Mesenteric fat pad (tissue), 1 donor: Measurements from ENCODE around the gene USP10. TPM values are rescaled to one million over a fixed set of nuclear protein-coding genes. Genes with fewer than 3 reads are reported as not detected.

Source experiments
- DNase-seq: peaks from one replicate; pipeline ENCODE4 v3.0.0-alpha.2; 2020; ENCODE audit warnings: low spot score
- total RNA-seq: library from RNA; stranded (reverse); fragmentation: NEBNext Ultra II Directional; extraction: Animal tissue kit (Norgen Biotek cat#: 25700); gene quantifications from one replicate; pipeline ENCODE4 v1.2.1, GENCODE V29; 2021
- donor health status: DM: yes; HTN: yes; CAD: no.

Gene USP10
- total RNA-seq, 1 donor from 2014 or later, result 86.0 TPM

- no peak for DNase-seq
These were observed 50.8 kb downstream of the USP10 start for GRCh38 chr16:84750575-84750974.

- no peak for DNase-seq
These were observed 51.4 kb downstream of the USP10 start for GRCh38 chr16:84751241-84751640.

- no peak for DNase-seq
These were observed 52.1 kb downstream of the USP10 start for GRCh38 chr16:84751947-84752346.

GRCh38 chr16:84752600-84752999 lies 52.8 kb downstream of the USP10 start:
- no peak for DNase-seq

- DNase-seq, result no peak
These were observed 53.9 kb downstream of the USP10 start for GRCh38 chr16:84753412-84754326.

GRCh38 chr16:84754353-84754856 lies 54.6 kb downstream of the USP10 start:
- DNase-seq, result no peak

- DNase-seq, result no peak
These were observed 55.3 kb downstream of the USP10 start for GRCh38 chr16:84754956-84755672.

- no peak for DNase-seq
These were observed 57.0 kb downstream of the USP10 start for GRCh38 chr16:84756830-84757229.

- no peak for DNase-seq
These were observed 58.8 kb downstream of the USP10 start for GRCh38 chr16:84758627-84759026.

- DNase-seq, result no peak
These were observed 59.3 kb downstream of the USP10 start for GRCh38 chr16:84759061-84759460.

GRCh38 chr16:84759906-84760305 lies 60.1 kb downstream of the USP10 start:
- DNase-seq, result no peak

- DNase-seq, result no peak
These were observed 61.9 kb downstream of the USP10 start for GRCh38 chr16:84761448-84762368.

GRCh38 chr16:84763164-84763563 lies 63.4 kb downstream of the USP10 start:
- no peak for DNase-seq

- no peak for DNase-seq
These were observed 63.8 kb downstream of the USP10 start for GRCh38 chr16:84763629-84764028.

GRCh38 chr16:84764970-84765369 lies 65.2 kb downstream of the USP10 start:
- no peak for DNase-seq

- DNase-seq, result no peak
These were observed 66.1 kb downstream of the USP10 start for GRCh38 chr16:84765616-84766580.

GRCh38 chr16:84766978-84767773 lies 67.4 kb downstream of the USP10 start:
- DNase-seq, result no peak

GRCh38 chr16:84768061-84768807 lies 68.4 kb downstream of the USP10 start:
- no peak for DNase-seq
